ENCODE data around the gene ZNF680. TPM values are rescaled to one million over a fixed set of nuclear protein-coding genes. Genes with fewer than 3 reads are reported as not detected.

ZNF680 gene
- total RNA-seq, 1 donor = 13.8 TPM

GRCh38 chr7:64603271-64603670 is 40.4 kb upstream of the ZNF680 start:
- no peak overlapping the region for H3K4me3 ChIP-seq (ENCODE audit: low read depth, low read length)
- TF ChIP-seq CTCF (IDR thresholded peaks at IDR 0.05; ENCODE audit: insufficient read depth, low read depth, low read length) = no peak
- DNase-seq (ENCODE audit: low read depth) = no peak

GRCh38 chr7:64602518-64602917 is 39.6 kb upstream of the ZNF680 start:
- no peak for DNase-seq (ENCODE audit: low read depth)
- H3K4me3 ChIP-seq (ENCODE audit: low read depth, low read length) = no peak overlapping the region
- TF ChIP-seq CTCF (IDR thresholded peaks at IDR 0.05; ENCODE audit: insufficient read depth, low read depth, low read length) = no peak

- TF ChIP-seq CTCF (IDR thresholded peaks at IDR 0.05; ENCODE audit: insufficient read depth, low read depth, low read length) = no peak
- H3K4me3 ChIP-seq (ENCODE audit: low read depth, low read length) = no peak overlapping the region
- DNase-seq (ENCODE audit: low read depth) = no peak
Observed at GRCh38 chr7:64602086-64602485, 39.2 kb upstream of the ZNF680 start.

GRCh38 chr7:64599359-64599758 is 36.5 kb upstream of the ZNF680 start:
- no peak for DNase-seq (ENCODE audit: low read depth)
- TF ChIP-seq CTCF (IDR thresholded peaks at IDR 0.05; ENCODE audit: insufficient read depth, low read depth, low read length) = no peak
- no peak overlapping the region for H3K4me3 ChIP-seq (ENCODE audit: low read depth, low read length)

GRCh38 chr7:64590971-64591370 is 28.1 kb upstream of the ZNF680 start:
- no peak overlapping the region for H3K4me3 ChIP-seq (ENCODE audit: low read depth, low read length)
- no peak for DNase-seq (ENCODE audit: low read depth)
- TF ChIP-seq CTCF (IDR thresholded peaks at IDR 0.05; ENCODE audit: insufficient read depth, low read depth, low read length) = no peak

GRCh38 chr7:64581926-64582894 is 19.3 kb upstream of the ZNF680 start:
- DNase-seq (ENCODE audit: low read depth) = peak; percentile 84
- no peak overlapping the region for H3K4me3 ChIP-seq (ENCODE audit: low read depth, low read length)
- no peak for TF ChIP-seq CTCF (IDR thresholded peaks at IDR 0.05; ENCODE audit: insufficient read depth, low read depth, low read length)
